HepG2 (cell line): ENCODE data around the gene NUDCD2. TPM values are rescaled to one million over a fixed set of nuclear protein-coding genes. Genes with fewer than 3 reads are reported as not detected.

Experiments used
- AHDC1 ChIP-seq: sonication (generic); formaldehyde crosslinking; IDR thresholded peaks from 2 replicates; pipeline ENCODE4 v1.5.1; 2020; ENCODE audit warnings: mild to moderate bottlenecking, missing genetic modification reagents, borderline replicate concordance
- AHR ChIP-seq: IDR thresholded peaks from 2 replicates; pipeline ENCODE4 v1.6.1; 2018; ENCODE audit warnings: missing genetic modification reagents, missing compliant biosample characterization
- ATF2 ChIP-seq: sonication (generic); formaldehyde crosslinking; IDR thresholded peaks from 2 replicates; pipeline ENCODE4 v1.4.0; 2020; ENCODE audit warnings: missing genetic modification reagents
- CC2D1A ChIP-seq: sonication (generic); formaldehyde crosslinking; IDR thresholded peaks from 2 replicates; pipeline ENCODE4 v1.8.1; 2023; ENCODE audit warnings: mild to moderate bottlenecking, missing genetic modification reagents
- HCFC1 ChIP-seq: fragments of 150-350 bp; IDR thresholded peaks from 2 replicates; pipeline ENCODE4 v1.6.1; 2014; ENCODE audit warnings: low read depth, low read length
- KLF13 ChIP-seq: sonication (generic); formaldehyde crosslinking; IDR thresholded peaks from 2 replicates; pipeline ENCODE4 v1.4.0; 2020; ENCODE audit warnings: mild to moderate bottlenecking, missing genetic modification reagents
- MBNL3 ChIP-seq: fragments of 250-450 bp; sonication (Bioruptor Pico); conservative IDR thresholded peaks from 2 replicates; pipeline ENCODE4 v1.8.0; 2022; ENCODE audit warnings: mild to moderate bottlenecking, inconsistent platforms
- MTA1 ChIP-seq: sonication (generic); formaldehyde crosslinking; IDR thresholded peaks from 2 replicates; pipeline ENCODE4 v1.4.0; 2020; ENCODE audit warnings: missing genetic modification reagents, mild to moderate bottlenecking, borderline replicate concordance
- MTA3 ChIP-seq: sonication (generic); formaldehyde crosslinking; IDR thresholded peaks from 2 replicates; pipeline ENCODE4 v1.4.0; 2020; ENCODE audit warnings: missing genetic modification reagents
- SIX1 ChIP-seq: sonication (generic); formaldehyde crosslinking; IDR thresholded peaks from 2 replicates; pipeline ENCODE4 v1.4.0; 2020; ENCODE audit warnings: missing genetic modification reagents, borderline replicate concordance
- SRSF9 ChIP-seq: fragments of 200-400 bp; formaldehyde crosslinking; IDR thresholded peaks from 2 replicates; pipeline ENCODE4 v1.6.1; 2018; ENCODE audit warnings: borderline replicate concordance, mild to moderate bottlenecking, low read depth, low read length; ENCODE audit not compliant: insufficient read depth, poor library complexity, severe bottlenecking
- TFDP1 ChIP-seq: IDR thresholded peaks from 2 replicates; pipeline ENCODE4 v1.6.1; 2016; ENCODE audit warnings: missing compliant biosample characterization, missing genetic modification reagents, borderline replicate concordance
- TP53 ChIP-seq: sonication (generic); formaldehyde crosslinking; conservative IDR thresholded peaks from 2 replicates; pipeline ENCODE4 v1.4.0; 2020; ENCODE audit warnings: missing genetic modification reagents
- U2AF1 ChIP-seq: fragments of 200-400 bp; formaldehyde crosslinking; optimal IDR thresholded peaks from 2 replicates; pipeline ENCODE3; 2017; ENCODE audit warnings: mild to moderate bottlenecking, low read depth, low read length
- ZFP1 ChIP-seq: IDR thresholded peaks from 2 replicates; pipeline ENCODE4 v1.6.1; 2016
- ZMAT3 ChIP-seq: sonication (generic); formaldehyde crosslinking; conservative IDR thresholded peaks from 2 replicates; pipeline ENCODE4 v1.7.0; 2021; ENCODE audit warnings: missing genetic modification reagents
- ZNF331 ChIP-seq: sonication (generic); formaldehyde crosslinking; IDR thresholded peaks from 2 replicates; pipeline ENCODE4 v1.4.0; 2020; ENCODE audit warnings: missing genetic modification reagents
- ZNF660 ChIP-seq: sonication (generic); formaldehyde crosslinking; IDR thresholded peaks from 2 replicates; pipeline ENCODE4 v1.5.1; 2020; ENCODE audit warnings: mild to moderate bottlenecking, low read depth, missing genetic modification reagents, borderline replicate concordance
- ZNF720 ChIP-seq: sonication (generic); formaldehyde crosslinking; IDR thresholded peaks from 2 replicates; pipeline ENCODE4 v1.4.0; 2020; ENCODE audit warnings: missing genetic modification reagents
- ZSCAN31 ChIP-seq: sonication (generic); formaldehyde crosslinking; IDR thresholded peaks from 2 replicates; pipeline ENCODE4 v1.5.0; 2020; ENCODE audit warnings: low read depth, mild to moderate bottlenecking, missing genetic modification reagents
- polyA plus RNA-seq, 8 experiments: library from polyadenylated mRNA; depleted of rRNA in 3 of 8; stranded (reverse) in 7 of 8; unstranded in 1 of 8; fragments of >200 nt; fragmentation: Illumina TruSeq in 4 of 8; extraction: Trizol in 4 of 8; gene quantifications; 2 replicates each; pipeline versions ENCODE4 v1.2.1 to v1.2.3, GENCODE V29; 2011 to 2016; ENCODE audit warnings: low read depth in 4 of 8, missing spikeins in 1 of 8, mixed read lengths in 1 of 8; ENCODE audit not compliant: insufficient read depth in 1 of 8
- total RNA-seq, 5 experiments: library from RNA; depleted of rRNA; stranded (reverse); fragments of >200 nt; fragmentation: Illumina TruSeq; extraction: Trizol; gene quantifications; 2 replicates each; pipeline ENCODE4 v1.2.3, GENCODE V29; 2016; ENCODE audit warnings: low read depth in 1 of 5
- TF ChIP-seq, protein P1 (sequence below): sonication (generic); formaldehyde crosslinking; IDR thresholded peaks from 2 replicates; pipeline ENCODE4 v1.8.0; 2022; ENCODE audit warnings: missing genetic modification reagents, mild to moderate bottlenecking, borderline replicate concordance

NUDCD2 gene
- total and polyA plus RNA-seq, 2 of the 13 experiments (the other 11 are each of a cell fraction or from before 2014, with no cell fraction given): 14.8 to 39.2 TPM

DNA sequence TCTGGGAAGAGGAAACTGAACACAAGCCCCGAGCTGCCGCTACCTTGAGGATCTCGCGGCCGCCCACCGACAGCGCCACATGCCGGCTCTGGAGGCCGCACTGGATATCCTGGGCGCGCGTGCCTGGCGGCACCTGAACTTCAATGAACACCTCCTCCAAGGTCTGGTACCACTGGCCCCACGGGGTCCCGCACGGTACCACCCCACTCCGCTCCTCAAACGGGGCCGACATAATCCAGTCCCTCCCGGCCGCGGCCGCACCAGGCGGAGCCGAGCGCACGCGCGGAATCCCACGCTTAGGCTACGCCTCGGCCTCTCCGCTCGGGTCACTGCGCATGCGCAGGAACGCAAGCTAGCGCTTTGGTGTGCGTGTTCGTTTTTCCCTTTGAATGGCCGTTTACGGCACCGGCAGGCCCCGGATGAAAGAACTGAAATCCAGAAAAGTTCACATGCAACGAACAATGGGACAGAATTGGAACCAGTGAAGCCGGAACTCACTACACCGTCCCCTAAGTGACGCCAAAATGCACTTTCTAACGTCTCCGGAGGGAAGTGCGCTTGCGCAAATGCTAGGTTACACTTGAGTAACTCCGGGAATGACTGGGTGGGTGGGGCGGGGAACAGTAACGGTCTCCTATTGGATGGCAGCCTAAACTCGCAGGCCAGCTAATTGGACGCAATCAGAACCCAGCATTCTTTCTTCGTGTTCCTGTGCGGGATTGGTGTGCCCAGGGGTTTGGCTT, at the start of gene NUDCD2 (continued):
- TF ChIP-seq HCFC1: no peak
- no peak for TF ChIP-seq KLF13 (CRISPR knock-in tag)
- TF ChIP-seq U2AF1: no peak
- TF ChIP-seq TFDP1: peak; percentile 57; the same call in 1 of the 2 replicates
- no peak for TF ChIP-seq ZFP1
- TF ChIP-seq ZNF720: no peak
- TF ChIP-seq SRSF9: no peak
- no peak for TF ChIP-seq MBNL3
- TF ChIP-seq CC2D1A (CRISPR knock-in tag): no peak; the same call in 1 of the 2 replicates
- no peak for TF ChIP-seq MTA3 (CRISPR knock-in tag)
- TF ChIP-seq AHDC1 (CRISPR knock-in tag): no peak
- peak; percentile 73; the same call in 1 of the 2 replicates for TF ChIP-seq ZNF331 (CRISPR knock-in tag)
- TF ChIP-seq TP53: 0 out of 2 replicates have a peak, but pooled peaks have one; percentile 33
- TF ChIP-seq, protein P1, sequence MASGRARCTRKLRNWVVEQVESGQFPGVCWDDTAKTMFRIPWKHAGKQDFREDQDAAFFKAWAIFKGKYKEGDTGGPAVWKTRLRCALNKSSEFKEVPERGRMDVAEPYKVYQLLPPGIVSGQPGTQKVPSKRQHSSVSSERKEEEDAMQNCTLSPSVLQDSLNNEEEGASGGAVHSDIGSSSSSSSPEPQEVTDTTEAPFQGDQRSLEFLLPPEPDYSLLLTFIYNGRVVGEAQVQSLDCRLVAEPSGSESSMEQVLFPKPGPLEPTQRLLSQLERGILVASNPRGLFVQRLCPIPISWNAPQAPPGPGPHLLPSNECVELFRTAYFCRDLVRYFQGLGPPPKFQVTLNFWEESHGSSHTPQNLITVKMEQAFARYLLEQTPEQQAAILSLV (CRISPR knock-in tag): peak; percentile 93; the same call in 1 of the 2 replicates
- peak; percentile 63 for TF ChIP-seq ATF2
- peak; percentile 88 for TF ChIP-seq ZMAT3
- TF ChIP-seq SIX1 (CRISPR knock-in tag): no peak
- peak; percentile 91; the same call in 1 of the 2 replicates for TF ChIP-seq MTA1 (CRISPR knock-in tag)
- no peak for TF ChIP-seq ZSCAN31 (CRISPR knock-in tag)
- no peak for TF ChIP-seq ZNF660 (CRISPR knock-in tag)
- TF ChIP-seq AHR (CRISPR knock-in tag): peak; percentile 83; the same call in 1 of the 2 replicates
